AG09309 (cell line): Measurements from ENCODE around the gene EDARADD.

Experiments used
- DNase-seq: peaks from one replicate; pipeline ENCODE4 v3.0.0-alpha.2; 2010; ENCODE audit warnings: low read depth
- H3K4me3 ChIP-seq: 2 replicates; pipeline ENCODE4 v1.5.1; 2011; ENCODE audit warnings: mild to moderate bottlenecking, low read depth, low read length, moderate library complexity; ENCODE audit not compliant: control insufficient read depth
- TF ChIP-seq, protein P1 (sequence below): IDR thresholded peaks from 2 replicates; pipeline ENCODE4 v1.5.1; 2011; ENCODE audit warnings: mild to moderate bottlenecking, low read depth, low read length, inconsistent platforms; ENCODE audit not compliant: insufficient read depth, control insufficient read depth; ENCODE audit errors: missing control alignments

EDARADD gene

DNA sequence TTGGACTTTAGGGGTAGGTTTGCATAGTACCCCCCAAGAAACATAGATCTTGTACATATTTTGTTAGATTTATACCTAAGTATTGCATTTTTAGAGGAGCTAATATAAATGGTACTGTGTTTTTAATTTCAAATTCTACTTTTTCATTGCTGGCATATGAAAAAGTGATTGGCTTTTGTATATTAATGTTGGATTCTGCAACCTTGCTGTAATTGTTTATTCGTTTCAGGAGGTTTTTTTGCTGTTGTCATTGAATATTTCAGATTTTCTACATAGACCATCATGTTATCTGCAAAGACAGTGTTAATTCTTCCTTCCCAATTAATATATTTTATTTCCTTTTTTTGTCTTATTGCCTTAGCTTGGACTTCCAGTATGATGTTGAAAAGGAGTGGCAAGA is 23.0 kb upstream of the EDARADD start:
- no peak for DNase-seq
- TF ChIP-seq, protein P1, sequence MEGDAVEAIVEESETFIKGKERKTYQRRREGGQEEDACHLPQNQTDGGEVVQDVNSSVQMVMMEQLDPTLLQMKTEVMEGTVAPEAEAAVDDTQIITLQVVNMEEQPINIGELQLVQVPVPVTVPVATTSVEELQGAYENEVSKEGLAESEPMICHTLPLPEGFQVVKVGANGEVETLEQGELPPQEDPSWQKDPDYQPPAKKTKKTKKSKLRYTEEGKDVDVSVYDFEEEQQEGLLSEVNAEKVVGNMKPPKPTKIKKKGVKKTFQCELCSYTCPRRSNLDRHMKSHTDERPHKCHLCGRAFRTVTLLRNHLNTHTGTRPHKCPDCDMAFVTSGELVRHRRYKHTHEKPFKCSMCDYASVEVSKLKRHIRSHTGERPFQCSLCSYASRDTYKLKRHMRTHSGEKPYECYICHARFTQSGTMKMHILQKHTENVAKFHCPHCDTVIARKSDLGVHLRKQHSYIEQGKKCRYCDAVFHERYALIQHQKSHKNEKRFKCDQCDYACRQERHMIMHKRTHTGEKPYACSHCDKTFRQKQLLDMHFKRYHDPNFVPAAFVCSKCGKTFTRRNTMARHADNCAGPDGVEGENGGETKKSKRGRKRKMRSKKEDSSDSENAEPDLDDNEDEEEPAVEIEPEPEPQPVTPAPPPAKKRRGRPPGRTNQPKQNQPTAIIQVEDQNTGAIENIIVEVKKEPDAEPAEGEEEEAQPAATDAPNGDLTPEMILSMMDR: no peak
- H3K4me3 ChIP-seq: no peak overlapping the region

DNA sequence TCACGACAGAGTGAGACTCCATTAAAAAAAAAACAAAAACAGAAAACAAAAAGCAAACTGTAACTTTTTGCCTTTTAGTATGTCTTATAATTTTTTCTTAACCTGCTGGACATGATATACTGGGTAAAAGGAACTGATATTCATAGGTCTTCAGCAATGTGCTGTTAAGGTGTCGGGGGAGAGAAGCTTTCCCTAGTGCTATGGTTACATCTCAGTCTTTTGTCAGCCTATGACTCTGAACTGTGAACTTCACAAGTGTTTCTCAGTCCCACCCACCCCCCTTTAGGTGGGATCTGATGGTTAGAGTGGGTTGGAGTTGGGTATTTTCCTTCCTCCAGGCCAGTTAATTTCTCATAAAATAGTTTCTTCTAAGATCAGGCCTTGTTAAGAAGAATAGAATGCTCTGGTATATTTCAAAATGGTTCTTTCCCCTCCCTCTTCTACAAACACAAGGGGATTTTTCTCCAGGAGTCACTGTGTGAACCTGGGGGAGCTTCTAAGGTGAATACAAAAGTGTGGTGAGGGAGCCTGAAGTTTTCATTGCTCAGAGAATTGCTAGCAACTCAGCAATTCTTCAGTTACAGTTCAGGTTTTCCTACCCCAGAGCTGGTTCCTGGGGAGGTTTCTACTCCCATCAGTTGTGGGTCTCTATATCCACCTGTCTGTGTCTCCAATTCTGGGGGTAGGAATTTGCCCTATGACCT is 16.1 kb upstream of the EDARADD start:
- DNase-seq: no peak
- TF ChIP-seq, protein P1: no peak
- no peak overlapping the region for H3K4me3 ChIP-seq

DNA sequence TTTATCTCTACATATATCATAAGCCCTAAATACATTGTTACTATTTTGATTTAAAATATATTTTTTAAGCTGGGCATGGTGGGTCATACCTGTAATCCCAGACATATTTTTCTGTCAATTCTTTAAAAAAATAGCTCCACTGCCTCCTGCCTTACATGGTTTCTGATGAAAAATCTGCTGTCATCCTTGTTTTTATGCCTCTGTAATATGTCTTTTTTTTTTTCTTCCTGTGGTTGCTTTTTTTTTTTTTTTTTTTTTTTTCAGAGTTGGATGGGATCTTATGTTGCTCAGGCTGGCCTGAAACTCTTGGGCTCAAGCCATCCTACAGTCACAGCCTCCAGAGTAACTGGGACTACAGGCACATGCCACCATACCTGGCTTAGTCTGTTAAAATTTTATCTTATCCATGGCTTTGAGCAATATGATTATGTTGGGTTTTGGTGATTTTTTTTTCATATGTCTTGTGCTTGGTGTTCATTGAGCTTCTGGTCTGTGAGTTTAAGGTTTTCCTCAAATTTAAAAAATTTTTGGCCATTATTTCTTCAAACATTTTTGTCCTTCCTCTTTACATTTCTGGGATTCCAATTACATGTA is 12.4 kb upstream of the EDARADD start:
- no peak overlapping the region for H3K4me3 ChIP-seq
- DNase-seq: no peak
- TF ChIP-seq, protein P1: no peak

DNA sequence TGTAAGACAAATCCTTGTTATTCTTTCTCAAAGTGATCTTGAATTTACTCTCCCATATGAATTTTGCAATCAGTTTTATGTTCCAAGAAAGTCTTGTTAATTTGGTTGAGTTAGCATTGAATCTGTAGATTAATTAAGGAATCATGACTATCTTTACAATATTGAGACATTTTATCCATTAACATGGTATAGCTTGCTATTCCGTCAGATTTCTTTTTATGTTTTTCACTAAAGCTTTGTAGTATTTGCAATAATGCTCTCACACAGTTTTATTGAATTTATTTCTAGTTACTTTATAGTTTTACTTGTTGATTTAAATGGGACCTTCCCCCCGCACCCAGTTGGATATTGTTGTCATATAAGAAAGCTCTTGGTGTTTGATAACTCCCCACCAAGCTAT is 5.8 kb upstream of the EDARADD start:
- TF ChIP-seq, protein P1: no peak
- no peak for DNase-seq
- no peak overlapping the region for H3K4me3 ChIP-seq

DNA sequence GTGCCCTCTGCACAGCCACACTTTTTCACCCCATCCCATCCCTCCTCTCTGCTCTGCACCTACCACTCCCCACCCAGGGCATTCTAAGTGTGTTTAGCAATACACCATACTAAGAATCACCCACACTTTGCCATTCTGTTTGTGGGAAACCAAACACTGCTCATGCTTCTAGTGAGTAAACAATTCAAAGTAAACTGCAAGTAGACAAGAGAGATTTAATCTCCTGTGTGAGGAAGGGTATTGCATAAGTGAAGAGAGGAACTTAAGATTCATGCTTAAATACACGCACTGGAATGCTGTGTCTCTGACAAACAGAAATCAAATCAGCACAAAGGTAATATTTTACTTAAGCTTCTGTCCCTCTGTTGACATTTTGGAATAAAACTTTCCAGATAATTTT is 4.8 kb upstream of the EDARADD start:
- no peak overlapping the region for H3K4me3 ChIP-seq
- TF ChIP-seq, protein P1: no peak

DNA sequence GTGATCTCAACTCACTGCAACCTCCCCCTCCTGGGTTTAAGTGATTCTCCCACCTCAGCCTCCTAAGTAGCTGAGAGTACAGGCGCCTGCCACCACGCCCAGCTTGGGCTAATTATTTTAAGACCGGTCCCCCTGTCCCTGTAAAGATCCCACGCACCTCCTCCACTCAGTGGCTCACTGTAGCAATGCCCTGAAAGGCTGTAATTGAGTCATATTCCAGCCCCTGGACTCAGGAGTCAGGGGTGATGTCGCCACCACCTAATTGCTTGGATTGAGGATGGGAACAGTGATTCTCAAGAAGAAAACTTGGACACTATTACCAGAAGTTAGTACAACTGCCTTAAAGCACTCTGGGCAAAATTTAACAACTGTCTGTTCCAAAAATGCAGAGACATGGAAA is 3.1 kb upstream of the EDARADD start:
- H3K4me3 ChIP-seq: no peak overlapping the region
- no peak for DNase-seq
- TF ChIP-seq, protein P1: no peak

More for the DNA sequence above, 4.8 kb upstream of the EDARADD start:
- DNase-seq: no peak
